ENCODE measurements around the gene LY6G5B. TPM values are rescaled to one million over a fixed set of nuclear protein-coding genes. Genes with fewer than 3 reads are reported as not detected.
"Not testable (repeated sequence)": the region's sequence is repeated elsewhere in the genome, so short reads cannot be mapped to it uniquely, and the experiment has no call there.

LY6G5B gene
- total RNA-seq, 1 donor from 2014 or later = 24.8 TPM

DNA sequence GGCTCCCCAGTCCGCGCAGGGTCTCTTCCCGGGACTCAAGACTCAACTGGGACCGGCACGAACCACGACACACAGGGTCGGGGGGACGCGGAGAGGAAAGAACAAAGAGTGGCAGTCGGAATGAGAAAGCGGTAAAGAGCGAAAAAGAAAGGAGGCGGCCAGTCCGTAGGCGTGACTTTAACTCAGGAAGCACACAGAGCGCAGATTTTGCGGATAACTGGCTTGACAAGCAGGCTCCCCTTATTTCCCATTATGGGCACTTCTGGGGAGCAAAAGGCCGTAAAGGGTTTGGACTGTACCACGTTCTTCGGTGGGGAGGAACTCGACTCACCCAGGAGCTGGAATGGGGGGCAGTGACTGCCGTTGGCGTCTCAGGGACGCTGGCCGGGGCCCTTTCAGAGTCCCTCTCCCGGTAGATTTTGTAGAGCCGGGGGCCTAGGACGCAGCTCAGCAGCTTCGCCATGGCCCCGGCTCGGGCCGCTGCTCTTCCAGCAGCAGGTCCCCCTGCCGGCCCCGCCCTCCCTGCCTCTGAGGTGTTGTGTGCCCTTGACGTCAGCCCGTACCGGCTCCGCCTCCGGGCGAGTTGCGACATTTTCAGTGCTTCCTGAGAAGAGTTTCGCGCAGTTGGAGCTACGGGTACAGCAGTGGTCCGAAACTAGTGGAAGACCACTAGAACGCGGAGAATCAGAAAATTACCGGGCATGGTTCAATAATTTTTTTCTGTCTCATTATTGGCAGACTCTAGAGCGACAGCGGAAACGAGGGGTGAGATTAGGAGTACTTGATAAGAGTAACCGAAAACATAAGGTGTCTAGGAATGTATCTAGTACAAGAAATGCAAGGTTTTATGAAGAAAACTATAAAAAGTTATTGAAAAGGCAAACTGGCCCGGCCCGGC is 33.3 kb downstream of the LY6G5B start, which contains the start of gene ABHD16A:
ABHD16A (minus strand) TSS at position 506 of the 898 bp plus-strand sequence; CDS start at position 463, 43 bp downstream.
- Mint-ChIP-seq H3K4me3 (ENCODE audit: low read depth) (peak within 1 kb of the TSS; percentile 96), H3K9me3 (ENCODE audit: low read depth) (no peaks in the 10 kb centered on the region), H3K27me3 (no peaks in the 10 kb centered on the region), H3K4me1 (ENCODE audit: low read depth) (peaks cover 18% of the 10 kb centered on the region), H3K27ac (peak within 1 kb of the TSS; percentile 95), H3K36me3 (ENCODE audit: insufficient read depth) (peaks cover 4% of the 10 kb centered on the region)
- TF ChIP-seq, protein P1, sequence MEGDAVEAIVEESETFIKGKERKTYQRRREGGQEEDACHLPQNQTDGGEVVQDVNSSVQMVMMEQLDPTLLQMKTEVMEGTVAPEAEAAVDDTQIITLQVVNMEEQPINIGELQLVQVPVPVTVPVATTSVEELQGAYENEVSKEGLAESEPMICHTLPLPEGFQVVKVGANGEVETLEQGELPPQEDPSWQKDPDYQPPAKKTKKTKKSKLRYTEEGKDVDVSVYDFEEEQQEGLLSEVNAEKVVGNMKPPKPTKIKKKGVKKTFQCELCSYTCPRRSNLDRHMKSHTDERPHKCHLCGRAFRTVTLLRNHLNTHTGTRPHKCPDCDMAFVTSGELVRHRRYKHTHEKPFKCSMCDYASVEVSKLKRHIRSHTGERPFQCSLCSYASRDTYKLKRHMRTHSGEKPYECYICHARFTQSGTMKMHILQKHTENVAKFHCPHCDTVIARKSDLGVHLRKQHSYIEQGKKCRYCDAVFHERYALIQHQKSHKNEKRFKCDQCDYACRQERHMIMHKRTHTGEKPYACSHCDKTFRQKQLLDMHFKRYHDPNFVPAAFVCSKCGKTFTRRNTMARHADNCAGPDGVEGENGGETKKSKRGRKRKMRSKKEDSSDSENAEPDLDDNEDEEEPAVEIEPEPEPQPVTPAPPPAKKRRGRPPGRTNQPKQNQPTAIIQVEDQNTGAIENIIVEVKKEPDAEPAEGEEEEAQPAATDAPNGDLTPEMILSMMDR (IDR thresholded peaks at IDR 0.05; ENCODE audit: unreplicated experiment) = no peak
- DNase-seq (ENCODE audit: low spot score, unreplicated experiment) = peak; percentile 92

DNA sequence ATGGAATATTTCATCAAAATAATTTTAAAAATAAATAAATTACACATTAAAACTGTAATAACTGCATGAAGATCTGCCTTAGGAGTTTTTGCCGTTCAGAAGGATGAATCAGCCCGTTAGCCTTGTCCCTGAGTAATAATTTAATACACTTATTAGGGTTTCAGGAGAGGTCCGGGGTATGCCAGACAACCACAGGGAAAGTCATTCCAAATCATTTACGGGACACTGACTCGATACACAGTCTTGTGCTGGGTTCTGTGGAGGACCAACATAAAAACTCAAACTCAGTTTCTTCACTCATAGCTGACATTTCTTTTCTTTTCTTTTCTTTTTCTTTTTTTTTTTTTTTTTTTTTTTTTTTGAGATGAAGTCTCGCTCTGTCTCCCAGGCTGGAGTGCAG is 36.2 kb downstream of the LY6G5B start:
- peaks cover 15% of the 10 kb centered on the region for H3K4me1 Mint-ChIP-seq (ENCODE audit: low read depth)
- no peaks in the 10 kb centered on the region for H3K27me3 Mint-ChIP-seq
- H3K4me3 Mint-ChIP-seq (ENCODE audit: low read depth) = no peak overlapping the region
- H3K27ac Mint-ChIP-seq = no peak overlapping the region
- TF ChIP-seq, protein P1 (IDR thresholded peaks at IDR 0.05; ENCODE audit: unreplicated experiment) = no peak
- peaks cover 2% of the 10 kb centered on the region for H3K36me3 Mint-ChIP-seq (ENCODE audit: insufficient read depth)
- no peak for DNase-seq (ENCODE audit: low spot score, unreplicated experiment)
- no peaks in the 10 kb centered on the region for H3K9me3 Mint-ChIP-seq (ENCODE audit: low read depth)

DNA sequence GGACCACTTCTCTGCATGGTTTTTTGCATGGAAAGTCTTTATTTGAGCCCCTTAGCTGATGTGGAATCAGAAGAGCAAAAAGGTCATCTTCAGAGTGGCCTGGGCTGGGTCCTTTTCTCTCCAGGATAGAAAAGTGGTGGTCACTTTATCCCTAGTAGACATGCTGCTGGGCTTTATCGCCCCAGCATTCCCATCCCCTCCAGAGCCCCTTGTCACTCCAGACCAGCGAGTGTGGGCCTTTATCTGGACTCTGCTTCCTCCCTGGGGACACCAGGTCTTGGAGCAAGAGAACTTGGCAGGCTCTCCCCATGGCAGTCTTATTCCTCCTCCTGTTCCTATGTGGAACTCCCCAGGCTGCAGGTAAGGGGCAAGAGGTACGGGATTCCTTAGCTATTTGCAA is 36.8 kb downstream of the LY6G5B start, which contains the start of gene LY6G6F:
LY6G6F (plus strand) TSS at position 268 of the 400 bp plus-strand sequence; CDS start at position 309, 41 bp downstream.
- H3K27ac Mint-ChIP-seq = no peak within 1 kb of the TSS
- H3K27me3 Mint-ChIP-seq = no peaks in the 10 kb centered on the region
- TF ChIP-seq, protein P1 (IDR thresholded peaks at IDR 0.05; ENCODE audit: unreplicated experiment) = no peak
- no peaks in the 10 kb centered on the region for H3K36me3 Mint-ChIP-seq (ENCODE audit: insufficient read depth)
- no peak for DNase-seq (ENCODE audit: low spot score, unreplicated experiment)
- peaks cover 9% of the 10 kb centered on the region for H3K4me1 Mint-ChIP-seq (ENCODE audit: low read depth)
- H3K4me3 Mint-ChIP-seq (ENCODE audit: low read depth) = no peak within 1 kb of the TSS
- no peaks in the 10 kb centered on the region for H3K9me3 Mint-ChIP-seq (ENCODE audit: low read depth)

DNA sequence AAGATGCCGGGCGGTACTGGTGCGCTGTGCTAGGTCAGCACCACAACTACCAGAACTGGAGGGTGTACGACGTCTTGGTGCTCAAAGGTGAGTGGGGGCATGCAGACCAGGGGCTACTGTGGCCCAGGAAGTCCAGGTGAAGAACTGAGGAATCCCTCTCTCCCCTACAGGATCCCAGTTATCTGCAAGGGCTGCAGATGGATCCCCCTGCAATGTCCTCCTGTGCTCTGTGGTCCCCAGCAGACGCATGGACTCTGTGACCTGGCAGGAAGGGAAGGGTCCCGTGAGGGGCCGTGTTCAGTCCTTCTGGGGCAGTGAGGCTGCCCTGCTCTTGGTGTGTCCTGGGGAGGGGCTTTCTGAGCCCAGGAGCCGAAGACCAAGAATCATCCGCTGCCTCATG is 37.9 kb downstream of the LY6G5B start:
- H3K36me3 Mint-ChIP-seq (ENCODE audit: insufficient read depth) = no peaks in the 10 kb centered on the region
- H3K4me3 Mint-ChIP-seq (ENCODE audit: low read depth) = no peak overlapping the region
- H3K4me1 Mint-ChIP-seq (ENCODE audit: low read depth) = peaks cover 4% of the 10 kb centered on the region
- no peak for DNase-seq (ENCODE audit: low spot score, unreplicated experiment)
- no peaks in the 10 kb centered on the region for H3K9me3 Mint-ChIP-seq (ENCODE audit: low read depth)
- no peak overlapping the region for H3K27ac Mint-ChIP-seq
- H3K27me3 Mint-ChIP-seq = peaks cover 7% of the 10 kb centered on the region
- TF ChIP-seq, protein P1 (IDR thresholded peaks at IDR 0.05; ENCODE audit: unreplicated experiment) = no peak

DNA sequence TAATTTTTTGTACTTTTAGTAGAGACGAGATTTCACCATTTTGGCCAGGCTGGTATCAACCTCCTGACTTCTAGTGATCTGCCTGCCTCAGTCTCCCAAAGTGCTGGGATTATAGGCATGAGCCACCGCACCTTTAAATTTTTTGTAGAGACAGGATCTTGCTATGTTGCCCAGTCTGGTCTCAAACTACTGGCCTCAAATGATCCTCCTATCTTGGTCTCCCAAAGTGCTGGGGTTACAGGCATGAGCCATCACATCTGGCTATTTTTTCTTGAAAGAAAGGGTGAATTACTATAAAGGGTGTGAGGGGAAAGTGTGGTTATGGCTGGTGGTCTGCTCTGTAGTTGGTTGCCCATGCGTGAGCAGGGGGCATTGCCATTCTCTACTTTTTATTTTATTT is 38.4 kb downstream of the LY6G5B start:
- no peak overlapping the region for H3K27ac Mint-ChIP-seq
- H3K4me1 Mint-ChIP-seq (ENCODE audit: low read depth) = peaks cover 7% of the 10 kb centered on the region

DNA sequence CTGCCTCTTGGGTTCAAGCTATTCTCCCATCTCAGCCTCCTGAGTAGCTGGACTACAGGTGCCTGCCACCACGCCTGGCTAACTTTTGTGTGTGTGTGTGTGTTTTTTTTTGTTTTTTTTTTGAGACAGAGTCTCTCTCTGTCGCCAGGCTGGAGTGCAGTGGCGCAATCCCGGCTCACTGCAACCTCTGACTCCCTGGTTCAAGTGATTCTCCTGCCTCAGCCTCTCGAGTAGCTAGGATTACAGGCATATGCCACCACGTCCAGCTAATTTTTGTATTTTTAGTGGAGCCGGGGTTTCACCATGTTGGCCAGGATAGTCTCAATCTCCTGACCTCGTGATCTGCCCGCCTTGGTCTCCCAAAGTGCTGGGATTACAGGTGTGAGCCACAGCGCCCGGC is 39.4 kb downstream of the LY6G5B start:
- peaks cover 12% of the 10 kb centered on the region for H3K4me1 Mint-ChIP-seq (ENCODE audit: low read depth)
- H3K9me3 Mint-ChIP-seq (ENCODE audit: low read depth); DNase-seq (ENCODE audit: low spot score, unreplicated experiment); H3K27ac Mint-ChIP-seq; H3K4me3 Mint-ChIP-seq (ENCODE audit: low read depth); H3K36me3 Mint-ChIP-seq (ENCODE audit: insufficient read depth): not testable (repeated sequence)
- peaks cover 11% of the 10 kb centered on the region for H3K27me3 Mint-ChIP-seq

More for the DNA sequence above, 38.4 kb downstream of the LY6G5B start:
- no peak for DNase-seq (ENCODE audit: low spot score, unreplicated experiment)
- H3K36me3 Mint-ChIP-seq (ENCODE audit: insufficient read depth) = no peaks in the 10 kb centered on the region
- TF ChIP-seq, protein P1 (IDR thresholded peaks at IDR 0.05; ENCODE audit: unreplicated experiment) = no peak
- no peaks in the 10 kb centered on the region for H3K9me3 Mint-ChIP-seq (ENCODE audit: low read depth)
- H3K4me3 Mint-ChIP-seq (ENCODE audit: low read depth) = no peak overlapping the region
- peaks cover 11% of the 10 kb centered on the region for H3K27me3 Mint-ChIP-seq
